LNCAP (cell line): ENCODE results near the gene PNKP.

ENCODE experiments used
- CTCF ChIP-seq: fragments of 450-650 bp; IDR thresholded peaks from 2 replicates; pipeline ENCODE4 v1.5.1; 2017; ENCODE audit warnings: mild to moderate bottlenecking

PNKP gene

GRCh38 chr19:49908480-49909420 is 41.4 kb upstream of the PNKP start:
- TF ChIP-seq CTCF, result no peak

GRCh38 chr19:49907745-49908446 is 40.5 kb upstream of the PNKP start:
- TF ChIP-seq CTCF, result no peak

- TF ChIP-seq CTCF, result no peak
Measured at GRCh38 chr19:49906879-49907564, 39.6 kb upstream of the PNKP start.

GRCh38 chr19:49904136-49904535 is 36.8 kb upstream of the PNKP start:
- no peak for TF ChIP-seq CTCF

GRCh38 chr19:49896863-49897621 is 29.7 kb upstream of the PNKP start, which contains the start of gene IL4I1:
TSS of gene IL4I1 (minus strand) at chr19:49896887. CDS start at chr19:49896160, 727 bp downstream.
- no peak for TF ChIP-seq CTCF

GRCh38 chr19:49895566-49896297 is 28.4 kb upstream of the PNKP start:
- no peak for TF ChIP-seq CTCF
